H1 (cell line): ENCODE data around the gene NOL4L. TPM values are rescaled to one million over a fixed set of nuclear protein-coding genes. Genes with fewer than 3 reads are reported as not detected.

Source experiments
- CTCF ChIA-PET: fragments of 300-600 bp; sonication (Branson Sonifier 250); formaldehyde crosslinking; loops from one replicate; lab custom pipeline; 2021; ENCODE audit not compliant: partially characterized antibody; lab: Charles Lee
- POLR2A ChIA-PET: fragments of 300-600 bp; sonication (Branson Sonifier 250); formaldehyde crosslinking; loops from one replicate; lab custom pipeline; 2021; ENCODE audit warnings: inconsistent platforms; ENCODE audit not compliant: partially characterized antibody; lab: Charles Lee
- DNase-seq, 2 experiments: peaks; one replicate each; pipeline versions ENCODE4 v3.0.0 to v3.0.0-alpha.2; 2010 to 2022; ENCODE audit warnings: low spot score in 2 of 2, low read depth in 1 of 2, mixed read lengths in 1 of 2
- FAIRE-seq: peaks from 2 replicates; lab custom pipeline; 2011; peaks lifted over from hg19 to GRCh38; lab: Jason Lieb, UNC
- H2AFZ ChIP-seq: 2 replicates; pipeline ENCODE4 v1.8.1; 2012; ENCODE audit warnings: low read length, inconsistent platforms
- H2AK5ac ChIP-seq: 2 replicates; pipeline ENCODE4 v1.6.1; 2013; ENCODE audit warnings: low read depth, low read length
- H2BK120ac ChIP-seq: replicated peaks from 2 replicates; pipeline ENCODE3; 2013; ENCODE audit warnings: low read depth, low read length, inconsistent platforms
- H2BK12ac ChIP-seq: 2 replicates; pipeline ENCODE4 v1.6.1; 2013; ENCODE audit warnings: low read depth, low read length
- H2BK15ac ChIP-seq: 2 replicates; pipeline ENCODE4 v1.6.1; 2013; ENCODE audit warnings: low read length
- H2BK20ac ChIP-seq: 2 replicates; pipeline ENCODE4 v1.6.1; 2013; ENCODE audit warnings: low read length
- H2BK5ac ChIP-seq: 2 replicates; pipeline ENCODE4 v1.6.1; 2013; ENCODE audit warnings: low read depth, low read length
- H3K14ac ChIP-seq: 2 replicates; pipeline ENCODE4 v1.6.1; 2013; ENCODE audit warnings: inconsistent platforms; ENCODE audit not compliant: insufficient read length
- H3K18ac ChIP-seq: 2 replicates; pipeline ENCODE4 v1.6.1; 2013; ENCODE audit warnings: low read length; ENCODE audit errors: extremely low read depth
- H3K23ac ChIP-seq: 2 replicates; pipeline ENCODE4 v1.6.1; 2013; ENCODE audit warnings: inconsistent platforms; ENCODE audit not compliant: insufficient read length
- H3K23me2 ChIP-seq: 2 replicates; pipeline ENCODE4 v1.6.1; 2013; ENCODE audit warnings: low read depth, low read length
- H3K27ac ChIP-seq: 2 replicates; pipeline ENCODE4 v1.6.1; 2011; ENCODE audit warnings: low read depth, low read length, inconsistent platforms
- H3K27me3 ChIP-seq, 4 experiments: replicated peaks in 1 of 4; 1 replicate in 1 of 4; 2 replicates in 3 of 4; pipeline versions ENCODE4 v1.6.1 to v1.8.1; 2011 to 2013; ENCODE audit warnings: low read length in 3 of 4, mild to moderate bottlenecking in 3 of 4, inconsistent platforms in 2 of 4, mixed read lengths in 2 of 4, moderate library complexity in 1 of 4; ENCODE audit not compliant: control insufficient read depth in 3 of 4, insufficient read depth in 3 of 4; ENCODE audit errors: extremely low read depth in 1 of 4
- H3K36me3 ChIP-seq, 4 experiments: 2 replicates each; pipeline versions ENCODE4 v1.6.1 to v1.8.1; 2011 to 2013; ENCODE audit warnings: mild to moderate bottlenecking in 4 of 4, low read length in 3 of 4, moderate library complexity in 2 of 4, control low read depth in 1 of 4, inconsistent platforms in 1 of 4; ENCODE audit not compliant: insufficient read depth in 4 of 4, control insufficient read depth in 2 of 4
- H3K4ac ChIP-seq: replicated peaks from 2 replicates; pipeline ENCODE3; 2013; ENCODE audit warnings: low read length, low read depth, mixed read lengths, inconsistent platforms; ENCODE audit not compliant: insufficient read length
- H3K4me1 ChIP-seq, 4 experiments: replicated peaks in 1 of 4; 1 replicate in 1 of 4; 2 replicates in 3 of 4; pipeline versions ENCODE4 v1.6.1 to v1.8.1; 2011 to 2013; ENCODE audit warnings: low read length in 3 of 4, inconsistent platforms in 2 of 4, mixed read lengths in 1 of 4; ENCODE audit not compliant: insufficient read depth in 4 of 4, control insufficient read depth in 3 of 4
- H3K4me2 ChIP-seq, 2 experiments: 2 replicates each; pipeline versions ENCODE4 v1.6.1 to v1.8.1; 2011 to 2013; ENCODE audit warnings: low read depth in 2 of 2, low read length in 2 of 2, control low read depth in 1 of 2, inconsistent platforms in 1 of 2, mild to moderate bottlenecking in 1 of 2; ENCODE audit not compliant: insufficient read depth in 1 of 2
- H3K4me3 ChIP-seq, 4 experiments: fragments of 200-600, 300-600 bp in 1 of 4; sonication (generic), shearing (Covaris generic), sonication (Bioruptor Twin) in 1 of 4; 2 replicates each; pipeline versions ENCODE4 v1.5.1 to v1.8.1; 2011 to 2016; ENCODE audit warnings: low read length in 4 of 4, low read depth in 3 of 4, control low read depth in 2 of 4, inconsistent platforms in 2 of 4, mild to moderate bottlenecking in 2 of 4, mixed read lengths in 1 of 4, moderate library complexity in 1 of 4; ENCODE audit not compliant: insufficient read depth in 2 of 4; ENCODE audit errors: extremely low read depth in 1 of 4
- H3K56ac ChIP-seq: replicated peaks from 2 replicates; pipeline ENCODE3; 2013; ENCODE audit warnings: low read depth, mild to moderate bottlenecking, mixed read lengths, low read length, inconsistent platforms; ENCODE audit not compliant: insufficient read length
- H3K79me1 ChIP-seq: 2 replicates; pipeline ENCODE4 v1.6.1; 2013; ENCODE audit warnings: low read depth, low read length, control low read depth
- H3K79me2 ChIP-seq, 2 experiments: 2 replicates each; pipeline versions ENCODE4 v1.6.1 to v1.8.1; 2012 to 2013; ENCODE audit warnings: low read length in 2 of 2, mild to moderate bottlenecking in 2 of 2, inconsistent platforms in 1 of 2; ENCODE audit not compliant: insufficient read depth in 2 of 2, control insufficient read depth in 1 of 2
- H3K9ac ChIP-seq, 4 experiments: replicated peaks in 1 of 4; 1 replicate in 1 of 4; 2 replicates in 3 of 4; pipeline versions ENCODE4 v1.6.1 to v1.8.1; 2011 to 2013; ENCODE audit warnings: low read depth in 3 of 4, low read length in 3 of 4, control low read depth in 2 of 4, mild to moderate bottlenecking in 2 of 4, moderate library complexity in 2 of 4, inconsistent platforms in 1 of 4; ENCODE audit errors: extremely low read depth in 1 of 4
- H3K9me3 ChIP-seq, 2 experiments: 2 replicates each; pipeline versions ENCODE4 v1.6.1 to v1.8.1; 2012 to 2013; ENCODE audit warnings: mild to moderate bottlenecking in 2 of 2, moderate library complexity in 2 of 2, control low read depth in 1 of 2, inconsistent platforms in 1 of 2, low read depth in 1 of 2, low read length in 1 of 2, mixed read lengths in 1 of 2; ENCODE audit not compliant: insufficient read depth in 2 of 2
- H4K20me1 ChIP-seq, 2 experiments: replicated peaks in 1 of 2; 2 replicates each; pipeline versions ENCODE3 to v1.8.1; 2011 to 2013; ENCODE audit warnings: inconsistent platforms in 2 of 2, low read length in 2 of 2, mild to moderate bottlenecking in 1 of 2; ENCODE audit not compliant: insufficient read depth in 2 of 2, control insufficient read depth in 1 of 2
- H4K5ac ChIP-seq: 2 replicates; pipeline ENCODE4 v1.6.1; 2013; ENCODE audit warnings: low read length, low read depth, mixed read lengths, inconsistent platforms; ENCODE audit not compliant: insufficient read length
- H4K8ac ChIP-seq: 2 replicates; pipeline ENCODE4 v1.8.0; 2013; ENCODE audit warnings: mild to moderate bottlenecking, moderate library complexity, low read length, inconsistent platforms; ENCODE audit not compliant: insufficient read depth; ENCODE audit errors: extremely low read depth
- H4K91ac ChIP-seq: replicated peaks from 2 replicates; pipeline ENCODE3; 2013; ENCODE audit warnings: low read length, mixed read lengths, inconsistent platforms; ENCODE audit not compliant: insufficient read length
- ATF2 ChIP-seq: IDR thresholded peaks from 2 replicates; pipeline ENCODE4 v1.6.1; 2012; ENCODE audit warnings: low read length, inconsistent platforms
- SIN3A ChIP-seq, 2 experiments: IDR thresholded peaks in 1 of 2; conservative IDR thresholded peaks in 1 of 2; 2 replicates each; pipeline ENCODE4 v1.6.1; 2011 to 2012; ENCODE audit warnings: low read length in 2 of 2, improper control_type of control experiment in 1 of 2, low read depth in 1 of 2, mild to moderate bottlenecking in 1 of 2
- WGBS, 2 experiments: shearing (Covaris generic) in 1 of 2; methylation state at CpG; one replicate each; pipeline versions ENCODE4 v1.1.6 to v1.1.7; 2013 to 2015; ENCODE audit warnings: low lambda C conversion rate in 2 of 2, mixed read lengths in 2 of 2, inconsistent platforms in 1 of 2, low coverage in 1 of 2, missing lambda C conversion rate in 1 of 2; ENCODE audit not compliant: insufficient replicate concordance in 2 of 2, insufficient coverage in 1 of 2, insufficient read length in 1 of 2; ENCODE audit errors: extremely low coverage in 1 of 2, missing lambda C conversion rate in 1 of 2; 5-methylcytosine and 5-hydroxymethylcytosine counted together
- polyA plus RNA-seq, 7 experiments: library from polyadenylated mRNA; depleted of rRNA in 3 of 7; stranded (reverse) in 5 of 7; unstranded in 2 of 7; fragments of >200 nt in 5 of 7; fragments of 200-250 nt in 2 of 7; gene quantifications; 1 replicate in 5 of 7; 2 replicates in 1 of 7; 4 replicates in 1 of 7; pipeline versions ENCODE4 v1.2.1 to v1.2.3, GENCODE V29; 2011 to 2013; ENCODE audit warnings: missing spikeins in 2 of 7, mixed read lengths in 2 of 7
- total RNA-seq: library from RNA; stranded (reverse); fragmentation: NEBNext Ultra II Directional; extraction: Animal tissue kit (Norgen Biotek cat#: 25700); gene quantifications from 2 replicates; pipeline ENCODE4 v1.2.1, GENCODE V29; 2021

Gene NOL4L
- total and polyA plus RNA-seq, 2 of the 8 experiments (the other 6 are each of a cell fraction or from before 2014, with no cell fraction given), result 15.3 to 23.7 TPM

GRCh38 chr20:32487381-32487780, 97.8 kb downstream of the NOL4L start:
- POLR2A ChIA-PET, result no interaction called here
- H3K36me3 ChIP-seq, result no peaks in the 10 kb centered on the region

More at GRCh38 chr20:32487381-32487780, 97.8 kb downstream of the NOL4L start:
- Histone ChIP-seq H4K91ac (no peak overlapping the region), H4K8ac (no peak overlapping the region), H3K9ac (no peak overlapping the region), H3K56ac (no peak overlapping the region), H2BK15ac (no peak overlapping the region), H3K79me1 (no peaks in the 10 kb centered on the region), H3K4me1 (peaks cover 0 to 4% (median 1%) of the 10 kb centered on the region in 4 experiments; a peak in 1 of 7 replicates), H3K27ac (no peak overlapping the region), H3K9me3 (peaks cover 0 to 4% of the 10 kb centered on the region in 2 experiments; a peak in 1 of 4 replicates), H2BK20ac (no peak overlapping the region), H2AK5ac (no peak overlapping the region), H3K18ac (no peak overlapping the region), H3K23me2 (peaks cover 8% of the 10 kb centered on the region; the same call in 1 of the 2 replicates), H2AFZ (no peak overlapping the region), H3K4ac (no peak overlapping the region), H3K23ac (no peak overlapping the region), H3K79me2 (no peaks in the 10 kb centered on the region), H3K27me3 (no peaks in the 10 kb centered on the region), H3K14ac (no peak overlapping the region), H2BK5ac (no peak overlapping the region), H3K4me3 (no peak overlapping the region), H2BK120ac (no peak overlapping the region), H3K4me2 (no peak overlapping the region), H2BK12ac (no peak overlapping the region), H4K20me1 (no peaks in the 10 kb centered on the region), H4K5ac (no peak overlapping the region)
- 75% methylated on average over 3 of the region's 3 CpGs; no CpG with 5 or more reads in 1 of the 2 experiments for WGBS, 2 experiments
- TF ChIP-seq SIN3A (conservative IDR thresholded peaks at IDR 0.05 in 1 of 2, IDR thresholded peaks at IDR 0.05 in 1 of 2; ENCODE audit: low read depth in 1 of 2, low read length in 2 of 2) (no peak), ATF2 (no peak)
- FAIRE-seq (no peak), DNase-seq (no peak)
- CTCF ChIA-PET, result interaction anchor here (0.6 kb wide), 1 partner anchor 46 kb away, joined by 3 read pairs; no protein-coding TSS in a partner anchor
